Muscle of leg (tissue), 11 donors: ENCODE results near the gene UBC. TPM values are rescaled to one million over a fixed set of nuclear protein-coding genes. Genes with fewer than 3 reads are reported as not detected.
A peak's percentile ranks its signal among the peaks of the same experiment; 100 is the strongest.

Experiments used
- DNase-seq: peaks from one replicate; pipeline ENCODE4 v3.0.0; 2013
- H3K27ac ChIP-seq: one replicate; pipeline ENCODE4 v1.5.1; 2013; ENCODE audit warnings: mild to moderate bottlenecking, low read length, control low read depth
- H3K27me3 ChIP-seq: one replicate; pipeline ENCODE4 v1.6.1; 2013; ENCODE audit warnings: low read length; ENCODE audit not compliant: control insufficient read depth, insufficient read depth
- H3K36me3 ChIP-seq: one replicate; pipeline ENCODE4 v1.6.1; 2013; ENCODE audit warnings: low read length; ENCODE audit not compliant: control insufficient read depth, insufficient read depth
- H3K4me1 ChIP-seq: one replicate; pipeline ENCODE4 v1.6.1; 2013; ENCODE audit warnings: low read length; ENCODE audit not compliant: control insufficient read depth, insufficient read depth
- H3K4me3 ChIP-seq: one replicate; pipeline ENCODE4 v1.5.1; 2013; ENCODE audit warnings: low read length, control low read depth
- H3K9me3 ChIP-seq: replicated peaks from 2 replicates; pipeline ENCODE4 v1.6.1; 2013; ENCODE audit warnings: low read depth, low read length; ENCODE audit not compliant: control insufficient read depth
- WGBS: methylation state at CpG from one replicate; pipeline ENCODE4 v1.1.5; 2013; ENCODE audit warnings: missing lambda C conversion rate; ENCODE audit not compliant: insufficient coverage; 5-methylcytosine and 5-hydroxymethylcytosine counted together
- polyA plus RNA-seq, 8 donors: library from polyadenylated mRNA; unstranded; fragments of 120-200 nt; gene quantifications; one replicate each; pipeline versions ENCODE4 v1.2.1 to v1.2.3, GENCODE V29; 2013; ENCODE audit warnings: inconsistent platforms in 1 of 8, low replicate concordance in 1 of 8; ENCODE audit not compliant: insufficient read length in 8 of 8, insufficient read depth in 1 of 8
- total RNA-seq: library from RNA; stranded (reverse); fragments of 120-200 nt; gene quantifications from one replicate; pipeline ENCODE4 v1.2.4, GENCODE V29; 2013

UBC gene
- total and polyA plus RNA-seq, 9 donors, result 692 to 1,042 (median 818) TPM

GRCh38 chr12:124949779-124950728 lies 35.6 kb upstream of the UBC start:
- H3K36me3 ChIP-seq, result peaks cover 68% of the 10 kb centered on the region
- DNase-seq, result no peak
- no peak overlapping the region for H3K4me3 ChIP-seq
- H3K27ac ChIP-seq, result no peak overlapping the region
- peaks cover 7% of the 10 kb centered on the region for H3K4me1 ChIP-seq
- no peaks in the 10 kb centered on the region for H3K9me3 ChIP-seq
- H3K27me3 ChIP-seq, result no peaks in the 10 kb centered on the region
- WGBS, result 92% methylated on average over 42 of the region's 47 CpGs

DNA sequence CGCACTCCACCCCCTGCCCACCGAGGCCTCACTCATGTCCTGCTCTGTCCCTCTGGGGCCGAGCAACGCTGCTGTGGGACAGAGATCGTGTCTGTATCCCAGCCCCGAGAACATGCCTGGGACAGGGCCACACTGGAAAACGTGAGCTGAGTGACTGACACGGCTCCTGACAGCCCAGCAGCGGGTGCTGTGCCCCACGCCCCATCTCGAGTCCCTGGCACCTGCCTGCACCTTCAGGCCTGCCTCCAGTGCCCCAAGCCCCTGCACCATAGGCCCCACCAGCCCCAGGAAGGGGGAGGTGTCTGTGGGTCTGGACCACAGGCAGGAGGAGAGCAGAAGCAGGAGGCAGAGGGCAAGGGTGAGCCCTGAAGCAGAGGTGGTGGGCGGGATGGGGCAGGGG lies 34.6 kb upstream of the UBC start:
- H3K36me3 ChIP-seq, result peaks cover 63% of the 10 kb centered on the region
- no peak for DNase-seq
- no peak overlapping the region for H3K27ac ChIP-seq
- no peak overlapping the region for H3K4me3 ChIP-seq
- 91% methylated on average over 10 of the region's 12 CpGs for WGBS
- no peaks in the 10 kb centered on the region for H3K27me3 ChIP-seq
- peaks cover 7% of the 10 kb centered on the region for H3K4me1 ChIP-seq
- no peaks in the 10 kb centered on the region for H3K9me3 ChIP-seq

GRCh38 chr12:124947561-124948398 lies 33.3 kb upstream of the UBC start:
- Histone ChIP-seq H3K9me3 (no peaks in the 10 kb centered on the region), H3K4me1 (peaks cover 7% of the 10 kb centered on the region), H3K4me3 (no peak overlapping the region), H3K36me3 (peaks cover 59% of the 10 kb centered on the region), H3K27ac (no peak overlapping the region), H3K27me3 (no peaks in the 10 kb centered on the region)
- 83% methylated on average over 10 of the region's 20 CpGs for WGBS
- DNase-seq, result no peak

- H3K27ac ChIP-seq, result no peak overlapping the region
- DNase-seq, result no peak
- H3K36me3 ChIP-seq, result peaks cover 51% of the 10 kb centered on the region
- H3K4me3 ChIP-seq, result no peak overlapping the region
- WGBS, result 89% methylated on average over 8 of the region's 11 CpGs
- no peaks in the 10 kb centered on the region for H3K27me3 ChIP-seq
- no peaks in the 10 kb centered on the region for H3K9me3 ChIP-seq
- peaks cover 7% of the 10 kb centered on the region for H3K4me1 ChIP-seq
Observed at GRCh38 chr12:124947013-124947412, 32.6 kb upstream of the UBC start.

DNA sequence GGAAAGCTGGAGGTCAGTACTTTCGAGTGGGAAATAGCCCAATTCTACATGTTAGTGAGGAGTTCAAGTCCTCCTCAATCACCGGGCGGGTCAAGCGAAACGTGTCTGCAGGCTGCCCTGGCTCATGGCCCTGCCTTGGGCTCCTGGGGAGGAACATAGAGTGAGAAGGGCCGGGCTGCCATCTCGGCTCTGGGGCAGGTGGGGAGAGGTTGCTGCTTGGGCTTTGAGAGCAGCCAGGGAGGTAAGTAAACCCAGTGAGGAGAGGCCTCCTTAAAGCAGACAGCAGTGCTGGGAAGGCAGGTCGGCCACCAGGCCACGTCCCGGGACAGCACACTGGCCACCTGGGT lies 32.0 kb upstream of the UBC start:
- H3K27ac ChIP-seq, result no peak overlapping the region
- DNase-seq, result no peak
- 81% methylated on average over 6 of the region's 10 CpGs for WGBS

GRCh38 chr12:124941170-124941527 lies 26.7 kb upstream of the UBC start:
- DNase-seq, result no peak

More for the DNA sequence above, 32.0 kb upstream of the UBC start:
- peaks cover 7% of the 10 kb centered on the region for H3K4me1 ChIP-seq
- H3K27me3 ChIP-seq, result no peaks in the 10 kb centered on the region
- peaks cover 48% of the 10 kb centered on the region for H3K36me3 ChIP-seq
- H3K4me3 ChIP-seq, result no peak overlapping the region
- H3K9me3 ChIP-seq, result no peaks in the 10 kb centered on the region

GRCh38 chr12:124940393-124941169 lies 26.1 kb upstream of the UBC start:
- peak; percentile 94 for DNase-seq
- H3K27ac ChIP-seq, result peak overlapping the region; percentile 98
- peaks cover 16% of the 10 kb centered on the region for H3K4me1 ChIP-seq
- H3K27me3 ChIP-seq, result no peaks in the 10 kb centered on the region
- WGBS, result 12% methylated on average over 20 of the region's 27 CpGs
- no peaks in the 10 kb centered on the region for H3K9me3 ChIP-seq
- H3K36me3 ChIP-seq, result peaks cover 7% of the 10 kb centered on the region
- H3K4me3 ChIP-seq, result peak overlapping the region; percentile 63

More at GRCh38 chr12:124941170-124941527, 26.7 kb upstream of the UBC start:
- 67% methylated on average over 3 of the region's 7 CpGs for WGBS
- Histone ChIP-seq H3K4me3 (peak overlapping the region; percentile 63), H3K9me3 (no peaks in the 10 kb centered on the region), H3K27ac (peak overlapping the region; percentile 98), H3K4me1 (peaks cover 16% of the 10 kb centered on the region), H3K36me3 (peaks cover 8% of the 10 kb centered on the region), H3K27me3 (no peaks in the 10 kb centered on the region)

GRCh38 chr12:124940143-124940392 lies 25.6 kb upstream of the UBC start:
- Histone ChIP-seq H3K4me3 (peak overlapping the region; percentile 63), H3K4me1 (peaks cover 16% of the 10 kb centered on the region), H3K27ac (peak overlapping the region; percentile 98), H3K36me3 (peaks cover 7% of the 10 kb centered on the region), H3K9me3 (no peaks in the 10 kb centered on the region), H3K27me3 (no peaks in the 10 kb centered on the region)
- no peak for DNase-seq
- WGBS, result 0% methylated on average over 7 of the region's 8 CpGs

- Histone ChIP-seq H3K4me3 (peak overlapping the region; percentile 63), H3K9me3 (no peaks in the 10 kb centered on the region), H3K4me1 (peaks cover 16% of the 10 kb centered on the region), H3K27me3 (no peaks in the 10 kb centered on the region), H3K36me3 (peaks cover 7% of the 10 kb centered on the region), H3K27ac (peak overlapping the region; percentile 98)
- peak; percentile 97 for DNase-seq
- 0% methylated on average over 30 of the region's 35 CpGs for WGBS
Observed at GRCh38 chr12:124939421-124940142, 25.1 kb upstream of the UBC start.
